Ishikawa (cell line): Measurements from ENCODE around the gene ACTA2.

Source experiments
- EP300 ChIP-seq: IDR thresholded peaks from 2 replicates; pipeline ENCODE4 v1.6.1; 2012; ENCODE audit warnings: borderline replicate concordance
- RAD21 ChIP-seq: IDR thresholded peaks from 2 replicates; pipeline ENCODE4 v1.6.1; 2012; ENCODE audit warnings: low read depth
- TCF12 ChIP-seq: IDR thresholded peaks from 2 replicates; pipeline ENCODE4 v1.6.1; 2012; ENCODE audit warnings: low read depth
- YY1 ChIP-seq: IDR thresholded peaks from 2 replicates; pipeline ENCODE4 v1.6.1; 2012; ENCODE audit warnings: low read depth
- TF ChIP-seq, protein P1 (sequence below): IDR thresholded peaks from 2 replicates; pipeline ENCODE4 v1.6.1; 2012; ENCODE audit warnings: low read depth, mild to moderate bottlenecking
- TF ChIP-seq, protein P2 (sequence below): IDR thresholded peaks from 2 replicates; pipeline ENCODE4 v1.6.1; 2012

DNA sequence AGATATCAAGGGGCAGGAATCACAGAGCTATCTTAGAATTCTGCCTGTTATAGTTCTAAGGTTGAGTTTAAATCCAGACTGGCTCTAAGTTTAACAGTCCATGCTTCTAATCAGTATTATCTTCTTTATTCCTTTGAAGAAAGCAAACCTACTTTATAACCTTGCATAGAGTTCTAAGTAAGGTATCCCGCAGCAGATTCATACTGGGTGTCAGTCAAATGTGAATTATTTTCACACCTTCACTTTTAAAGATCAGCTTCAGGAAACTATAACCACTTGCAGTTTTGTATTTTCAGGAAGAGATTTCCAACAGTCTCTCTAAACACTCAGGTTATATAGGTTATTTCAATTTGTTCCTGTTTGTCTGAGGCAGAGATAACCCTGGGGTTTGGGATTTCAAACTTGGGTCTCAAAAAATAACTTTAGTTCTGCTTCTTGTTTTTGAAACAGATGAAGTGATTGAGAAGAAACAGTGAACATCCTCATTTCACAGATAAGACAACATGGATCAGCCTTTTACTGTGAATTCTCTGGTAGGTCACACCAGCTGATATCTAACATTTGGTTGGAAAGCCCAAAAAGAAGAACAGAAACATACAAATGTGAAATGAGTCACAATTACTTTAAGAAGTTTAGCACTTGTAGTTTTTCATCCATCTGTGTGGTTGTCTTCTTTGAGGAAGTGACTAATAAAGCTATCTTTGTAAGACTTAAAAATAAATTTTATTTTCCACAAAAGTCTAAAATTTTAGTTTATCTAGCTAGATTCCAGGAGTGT lies 51.2 kb downstream of the ACTA2 start:
- TF ChIP-seq YY1 (no peak), TCF12 (no peak), RAD21 (no peak), EP300 (no peak)
- TF ChIP-seq, protein P1, sequence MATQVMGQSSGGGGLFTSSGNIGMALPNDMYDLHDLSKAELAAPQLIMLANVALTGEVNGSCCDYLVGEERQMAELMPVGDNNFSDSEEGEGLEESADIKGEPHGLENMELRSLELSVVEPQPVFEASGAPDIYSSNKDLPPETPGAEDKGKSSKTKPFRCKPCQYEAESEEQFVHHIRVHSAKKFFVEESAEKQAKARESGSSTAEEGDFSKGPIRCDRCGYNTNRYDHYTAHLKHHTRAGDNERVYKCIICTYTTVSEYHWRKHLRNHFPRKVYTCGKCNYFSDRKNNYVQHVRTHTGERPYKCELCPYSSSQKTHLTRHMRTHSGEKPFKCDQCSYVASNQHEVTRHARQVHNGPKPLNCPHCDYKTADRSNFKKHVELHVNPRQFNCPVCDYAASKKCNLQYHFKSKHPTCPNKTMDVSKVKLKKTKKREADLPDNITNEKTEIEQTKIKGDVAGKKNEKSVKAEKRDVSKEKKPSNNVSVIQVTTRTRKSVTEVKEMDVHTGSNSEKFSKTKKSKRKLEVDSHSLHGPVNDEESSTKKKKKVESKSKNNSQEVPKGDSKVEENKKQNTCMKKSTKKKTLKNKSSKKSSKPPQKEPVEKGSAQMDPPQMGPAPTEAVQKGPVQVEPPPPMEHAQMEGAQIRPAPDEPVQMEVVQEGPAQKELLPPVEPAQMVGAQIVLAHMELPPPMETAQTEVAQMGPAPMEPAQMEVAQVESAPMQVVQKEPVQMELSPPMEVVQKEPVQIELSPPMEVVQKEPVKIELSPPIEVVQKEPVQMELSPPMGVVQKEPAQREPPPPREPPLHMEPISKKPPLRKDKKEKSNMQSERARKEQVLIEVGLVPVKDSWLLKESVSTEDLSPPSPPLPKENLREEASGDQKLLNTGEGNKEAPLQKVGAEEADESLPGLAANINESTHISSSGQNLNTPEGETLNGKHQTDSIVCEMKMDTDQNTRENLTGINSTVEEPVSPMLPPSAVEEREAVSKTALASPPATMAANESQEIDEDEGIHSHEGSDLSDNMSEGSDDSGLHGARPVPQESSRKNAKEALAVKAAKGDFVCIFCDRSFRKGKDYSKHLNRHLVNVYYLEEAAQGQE = no peak
- TF ChIP-seq, protein P2, sequence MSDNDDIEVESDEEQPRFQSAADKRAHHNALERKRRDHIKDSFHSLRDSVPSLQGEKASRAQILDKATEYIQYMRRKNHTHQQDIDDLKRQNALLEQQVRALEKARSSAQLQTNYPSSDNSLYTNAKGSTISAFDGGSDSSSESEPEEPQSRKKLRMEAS = no peak
